T follicular helper cell (primary cell): ENCODE measurements around the gene PITHD1.
A peak's percentile ranks its signal among the peaks of the same experiment; 100 is the strongest.
"Not testable (repeated sequence)": the region's sequence is repeated elsewhere in the genome, so short reads cannot be mapped to it uniquely, and the experiment has no call there.

ENCODE experiments used
- DNase-seq: peaks from one replicate; pipeline ENCODE4 v3.0.0-alpha.2; 2020; ENCODE audit warnings: low read depth
- total RNA-seq, 2 experiments: gene quantifications; one replicate each; lab custom pipeline; 2026; lab: John Stamatoyannopoulos, UW

The PITHD1 gene
- total RNA-seq: 85.4 to 126 reads per million in 2 experiments

- DNase-seq: peak; percentile 70
These were observed at the start of gene PITHD1 for GRCh38 chr1:23777979-23778814. PITHD1 (plus strand) TSS chr1:23778418; CDS start chr1:23778516, 98 bp downstream.

GRCh38 chr1:23732363-23733224, 45.6 kb upstream of the PITHD1 start:
- DNase-seq: no peak

GRCh38 chr1:23733281-23733680, 44.9 kb upstream of the PITHD1 start:
- not testable (repeated sequence) for DNase-seq

- DNase-seq: no peak
These were observed 41.6 kb upstream of the PITHD1 start for GRCh38 chr1:23736437-23737134.

GRCh38 chr1:23741609-23742008, 36.6 kb upstream of the PITHD1 start:
- no peak for DNase-seq

GRCh38 chr1:23742670-23743286, 35.4 kb upstream of the PITHD1 start:
- DNase-seq: peak; percentile 0

- DNase-seq: peak; percentile 66
These were observed 34.7 kb upstream of the PITHD1 start, which contains the start of gene ELOA for GRCh38 chr1:23743287-23744152. ELOA (plus strand) TSS chr1:23743471; CDS start chr1:23743504, 33 bp downstream.

- DNase-seq: no peak
These were observed 32.7 kb upstream of the PITHD1 start for GRCh38 chr1:23745515-23745914.

- DNase-seq: no peak
These were observed 30.2 kb upstream of the PITHD1 start for GRCh38 chr1:23748016-23748415.

- DNase-seq: no peak
These were observed 27.0 kb upstream of the PITHD1 start for GRCh38 chr1:23751050-23751814.

GRCh38 chr1:23751815-23752200, 26.4 kb upstream of the PITHD1 start:
- no peak for DNase-seq

- DNase-seq: no peak
These were observed 25.3 kb upstream of the PITHD1 start for GRCh38 chr1:23752909-23753308.

GRCh38 chr1:23756676-23757075, 21.5 kb upstream of the PITHD1 start:
- no peak for DNase-seq

- DNase-seq: no peak
These were observed 20.4 kb upstream of the PITHD1 start for GRCh38 chr1:23757812-23758211.

GRCh38 chr1:23759277-23759676, 18.9 kb upstream of the PITHD1 start:
- DNase-seq: no peak

- no peak for DNase-seq
These were observed 15.1 kb upstream of the PITHD1 start for GRCh38 chr1:23763041-23763577.

GRCh38 chr1:23768733-23769132, 9.5 kb upstream of the PITHD1 start:
- no peak for DNase-seq

GRCh38 chr1:23772049-23772853, 6.0 kb upstream of the PITHD1 start:
- peak; percentile 77 for DNase-seq

- DNase-seq: no peak
These were observed 5.4 kb upstream of the PITHD1 start for GRCh38 chr1:23772854-23773242.
